ENCODE measurements around the gene MYCN.
A peak's percentile ranks its signal among the peaks of the same experiment; 100 is the strongest.

Gene MYCN

DNA sequence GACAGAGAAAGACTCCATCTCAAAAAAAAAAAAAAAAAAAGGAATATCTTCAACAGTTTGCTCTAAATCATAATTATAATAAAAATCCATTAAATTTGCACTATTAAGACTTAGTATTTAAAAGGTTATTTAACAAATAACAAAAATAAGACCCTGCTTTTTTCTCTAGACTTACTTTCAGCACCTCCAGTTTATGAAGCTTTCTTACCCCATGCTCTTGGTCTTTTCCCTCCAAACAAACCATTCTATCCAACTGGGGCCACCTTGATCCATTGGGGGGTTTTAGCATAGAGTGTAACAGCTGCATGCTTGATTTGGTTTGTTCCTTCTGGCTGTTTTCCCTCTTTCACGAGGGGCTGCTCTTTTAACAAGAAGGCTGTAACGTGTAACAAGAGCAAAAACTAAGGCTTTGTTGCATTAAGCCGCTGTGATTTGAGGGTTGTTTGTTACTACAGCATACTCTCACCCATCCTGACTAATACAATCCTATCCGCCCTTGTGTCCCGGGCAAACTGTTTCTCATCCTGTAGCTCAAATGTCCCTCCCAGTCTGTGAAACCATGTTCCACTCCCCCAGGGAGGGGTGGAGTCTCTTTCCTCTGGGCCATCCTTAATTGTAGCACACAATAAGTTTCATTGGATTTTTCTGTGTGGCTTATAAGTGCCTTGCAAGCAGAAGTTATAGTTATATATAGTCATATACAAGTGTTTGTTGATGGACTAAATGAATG, 9.6 kb upstream of the MYCN start:
- no peak for FAIRE-seq

DNA sequence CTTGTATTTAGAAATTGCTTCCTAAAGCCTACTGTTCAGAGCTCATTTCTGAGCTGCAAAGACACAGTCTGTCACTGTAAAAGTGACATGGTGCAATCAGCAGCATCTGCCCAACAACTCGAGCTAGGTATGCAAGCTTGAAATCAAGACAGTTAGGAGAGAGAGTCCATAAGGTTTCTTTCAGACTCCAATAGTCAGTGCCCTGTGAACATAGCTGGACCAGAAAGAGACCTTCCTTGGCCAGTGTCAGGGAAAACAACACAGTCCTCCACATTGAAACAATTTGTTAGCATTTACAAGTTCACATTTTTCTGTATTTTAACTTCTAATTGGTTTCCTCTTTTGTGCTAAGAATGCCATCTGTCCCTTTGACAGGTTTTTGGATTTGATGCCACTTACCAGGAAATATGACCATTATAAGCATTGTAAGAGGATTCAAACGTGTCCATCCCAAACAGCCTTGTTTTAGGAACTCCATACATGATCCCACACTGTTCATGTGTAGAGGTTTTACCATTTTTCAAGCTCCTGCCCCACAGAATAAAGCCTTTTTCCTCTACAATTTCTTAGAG, 8.9 kb upstream of the MYCN start:
- FAIRE-seq (no peak), DNase-seq (ENCODE audit: low spot score) (no peak)

More for the DNA sequence above, 9.6 kb upstream of the MYCN start:
- no peak for DNase-seq (ENCODE audit: low spot score)

DNA sequence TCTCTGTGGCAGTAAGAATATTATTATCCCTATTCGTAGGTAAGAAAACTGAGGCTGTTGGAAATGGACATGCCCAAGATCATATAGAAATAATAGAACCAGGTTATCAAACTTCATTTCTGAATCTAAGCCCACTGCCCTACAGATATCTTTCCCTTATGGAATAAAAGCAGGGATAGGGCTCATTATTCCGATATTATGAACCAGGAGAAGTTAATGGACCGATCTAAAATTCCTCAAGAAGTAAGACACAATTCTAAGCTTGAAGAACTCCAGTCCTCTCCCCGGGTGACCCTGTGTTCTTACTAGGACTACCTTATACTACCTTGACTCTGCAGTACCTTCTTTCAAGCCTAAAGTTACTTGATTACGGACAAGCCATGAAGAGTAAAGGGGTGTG, 8.4 kb upstream of the MYCN start:
- DNase-seq (ENCODE audit: low spot score): no peak
- no peak for FAIRE-seq

DNA sequence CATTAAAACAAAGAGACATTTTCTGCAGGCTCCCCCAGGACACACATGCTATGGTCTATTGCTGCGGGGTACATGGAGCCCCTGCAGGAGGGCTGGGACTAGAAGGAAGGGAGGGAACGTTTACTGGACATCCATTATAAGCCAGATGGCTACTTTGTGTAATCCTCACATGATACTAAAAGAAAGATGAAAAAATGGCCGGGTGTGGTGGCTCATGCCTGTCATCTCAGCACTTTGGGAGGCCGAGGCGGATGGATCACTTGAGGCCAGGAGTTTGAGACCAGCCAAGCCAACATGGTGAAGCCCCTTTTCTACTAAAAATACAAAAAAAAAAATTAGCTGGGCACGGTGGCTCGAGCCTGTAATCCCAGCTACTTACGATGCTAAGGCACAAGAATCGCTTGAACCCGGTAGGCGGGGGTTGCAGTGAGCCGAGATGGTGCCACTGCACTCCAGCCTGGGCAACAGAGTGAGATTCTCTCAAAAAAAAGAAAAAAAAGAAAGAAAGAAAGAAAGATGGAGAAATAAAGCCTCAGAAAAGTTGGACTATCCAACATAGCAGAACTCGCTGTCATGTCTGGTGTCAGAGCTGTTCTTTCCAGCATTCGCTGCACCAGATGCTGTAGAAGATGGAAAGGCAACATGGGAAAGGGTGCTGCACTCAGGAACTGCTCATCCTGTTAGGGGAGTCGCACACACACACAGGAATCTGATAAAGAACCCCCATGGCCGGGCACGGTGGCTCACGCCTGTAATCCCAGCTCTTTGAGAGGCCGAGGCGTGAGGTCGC, 7.8 kb upstream of the MYCN start:
- FAIRE-seq (no peak), DNase-seq (ENCODE audit: low spot score) (no peak)

DNA sequence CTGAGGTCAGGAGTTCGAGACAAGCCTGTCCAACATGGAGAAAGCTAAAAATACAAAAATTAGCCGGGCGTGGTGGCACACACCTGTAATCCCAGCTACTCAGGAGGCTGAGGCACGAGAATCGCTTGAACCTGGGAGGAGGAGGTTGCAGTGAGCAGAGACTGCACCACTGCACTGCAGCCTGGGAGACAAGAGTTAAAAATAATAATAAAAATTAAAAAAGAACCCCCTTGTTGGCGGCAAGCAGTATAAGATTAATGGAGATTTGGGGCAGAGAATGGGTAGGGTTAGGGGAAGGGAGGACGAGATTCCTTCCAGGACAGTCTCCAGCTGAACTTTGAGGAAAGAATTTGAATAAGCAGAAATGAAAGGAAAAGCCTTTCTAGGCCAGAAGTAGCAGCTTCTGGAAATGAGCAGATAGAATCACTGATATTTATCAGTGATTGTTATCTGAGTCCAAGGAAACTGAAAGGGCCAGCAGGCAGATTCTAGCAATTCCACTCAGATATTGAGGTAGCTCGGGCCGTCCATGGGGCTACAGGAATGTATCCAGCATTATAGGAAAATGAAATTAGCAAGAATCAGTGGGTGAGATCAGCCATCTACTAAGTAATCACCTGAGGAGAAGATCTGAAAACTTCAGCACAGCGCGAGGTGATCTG, 7.0 kb upstream of the MYCN start:
- DNase-seq (ENCODE audit: low spot score): no peak
- FAIRE-seq: no peak

DNA sequence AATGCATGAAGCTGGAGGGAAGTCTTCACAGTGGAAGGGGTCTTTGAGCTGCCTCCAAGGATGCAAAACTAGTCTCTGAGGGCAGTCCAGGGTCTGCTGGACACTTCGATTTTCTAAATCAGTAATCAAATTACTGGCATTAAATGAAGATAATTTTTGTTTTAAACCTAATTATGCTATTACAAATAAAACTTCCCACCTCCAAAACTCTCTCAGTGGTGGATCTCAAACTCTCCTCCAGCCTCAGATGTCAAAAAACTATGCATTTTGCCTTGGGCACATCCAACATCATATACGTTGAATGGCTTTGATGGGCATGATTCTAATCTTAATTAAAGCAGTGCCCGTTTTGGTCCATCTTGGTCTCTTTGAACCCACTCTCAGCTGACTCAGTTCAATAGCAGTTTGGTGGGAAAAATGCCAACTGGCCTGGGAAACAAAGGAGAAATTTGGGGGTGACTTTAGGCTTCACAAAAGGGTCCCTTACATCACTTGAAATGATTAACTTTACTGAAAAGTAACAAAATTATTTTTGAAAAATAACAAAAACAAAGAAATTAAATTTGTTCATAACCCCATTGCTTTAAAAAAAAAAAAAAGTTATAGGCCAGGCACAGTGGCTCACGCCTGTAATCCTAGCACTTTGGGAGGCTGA, 5.9 kb upstream of the MYCN start:
- DNase-seq (ENCODE audit: low spot score): no peak
- FAIRE-seq: no peak

DNA sequence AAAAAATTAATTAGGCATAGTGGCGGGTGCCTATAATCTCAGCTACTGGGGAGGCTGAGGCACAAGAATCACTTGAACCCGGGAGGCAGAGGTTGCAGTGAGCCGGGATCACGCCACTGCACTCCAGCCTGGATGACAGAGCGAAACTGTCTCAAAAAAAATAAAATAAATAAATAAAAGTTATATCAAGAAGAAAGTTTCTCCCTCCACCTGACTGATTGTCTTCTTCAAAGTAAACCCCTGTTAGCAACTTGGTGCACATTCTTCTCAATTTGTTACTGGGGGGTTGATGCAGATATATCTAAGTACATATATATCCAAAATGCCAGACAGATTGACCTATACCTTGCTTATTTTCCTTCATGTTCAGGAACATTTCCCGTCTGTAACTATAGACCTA, 5.2 kb upstream of the MYCN start:
- FAIRE-seq: no peak

DNA sequence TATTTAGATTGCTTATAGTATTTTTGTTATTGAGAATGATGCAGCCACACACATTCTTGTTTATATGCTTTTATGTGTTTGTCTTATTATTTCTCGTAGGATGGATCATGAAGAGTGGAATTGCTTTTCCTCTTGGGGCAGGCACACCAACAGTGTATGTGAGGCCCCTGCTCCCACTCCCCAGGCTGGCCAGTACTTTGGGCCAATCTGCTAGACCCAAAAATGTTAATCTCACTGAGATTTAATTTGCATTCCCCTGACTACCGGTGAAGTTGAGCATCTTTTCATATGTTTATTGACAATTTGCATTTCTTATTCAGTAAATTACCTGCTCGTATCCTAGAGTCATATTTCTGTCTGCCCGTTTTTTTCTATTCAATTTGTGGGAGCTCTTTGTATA, 4.7 kb upstream of the MYCN start:
- FAIRE-seq (no peak), DNase-seq (ENCODE audit: low spot score) (no peak)

More for the DNA sequence above, 5.2 kb upstream of the MYCN start:
- no peak for DNase-seq (ENCODE audit: low spot score)

DNA sequence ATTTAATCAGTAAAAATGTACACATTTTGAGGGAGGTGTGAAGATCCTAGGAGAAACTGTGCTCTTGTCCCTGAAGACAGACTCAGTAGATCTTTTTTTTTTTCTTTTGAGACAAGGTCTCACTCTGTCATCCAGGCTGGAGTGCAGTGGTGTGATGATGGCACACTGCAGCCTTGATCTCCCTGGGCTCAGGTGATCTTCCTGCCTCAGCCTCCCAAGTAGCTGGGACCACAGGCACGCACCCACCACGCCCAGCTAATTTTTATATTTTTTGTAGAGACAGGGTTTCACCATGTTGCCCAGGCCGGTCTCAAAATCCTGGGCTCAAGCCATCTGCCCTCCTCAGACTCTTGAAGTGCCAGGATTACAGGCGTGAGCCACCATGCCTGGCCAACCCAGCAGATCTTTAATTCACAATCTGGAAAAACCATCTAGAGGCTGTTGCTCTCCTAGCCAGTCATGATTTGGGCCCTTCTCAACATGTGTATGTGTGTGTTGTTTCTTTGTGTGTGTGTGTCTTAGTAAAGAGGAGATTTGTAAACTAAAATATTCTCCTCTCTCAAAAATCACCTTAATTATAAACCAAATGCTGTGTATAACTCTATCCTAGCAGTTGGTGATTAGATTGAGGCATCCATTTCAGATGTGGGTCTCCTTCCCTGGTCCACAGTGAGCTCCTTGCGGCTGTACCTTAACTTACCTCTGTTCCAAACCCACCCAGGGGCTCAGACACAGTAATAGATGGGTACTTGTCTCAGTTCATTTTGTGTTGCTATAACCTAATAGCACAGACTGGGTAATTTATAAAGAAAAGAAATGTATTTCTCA, 3.9 kb upstream of the MYCN start:
- no peak for FAIRE-seq
- DNase-seq (ENCODE audit: low spot score): no peak

DNA sequence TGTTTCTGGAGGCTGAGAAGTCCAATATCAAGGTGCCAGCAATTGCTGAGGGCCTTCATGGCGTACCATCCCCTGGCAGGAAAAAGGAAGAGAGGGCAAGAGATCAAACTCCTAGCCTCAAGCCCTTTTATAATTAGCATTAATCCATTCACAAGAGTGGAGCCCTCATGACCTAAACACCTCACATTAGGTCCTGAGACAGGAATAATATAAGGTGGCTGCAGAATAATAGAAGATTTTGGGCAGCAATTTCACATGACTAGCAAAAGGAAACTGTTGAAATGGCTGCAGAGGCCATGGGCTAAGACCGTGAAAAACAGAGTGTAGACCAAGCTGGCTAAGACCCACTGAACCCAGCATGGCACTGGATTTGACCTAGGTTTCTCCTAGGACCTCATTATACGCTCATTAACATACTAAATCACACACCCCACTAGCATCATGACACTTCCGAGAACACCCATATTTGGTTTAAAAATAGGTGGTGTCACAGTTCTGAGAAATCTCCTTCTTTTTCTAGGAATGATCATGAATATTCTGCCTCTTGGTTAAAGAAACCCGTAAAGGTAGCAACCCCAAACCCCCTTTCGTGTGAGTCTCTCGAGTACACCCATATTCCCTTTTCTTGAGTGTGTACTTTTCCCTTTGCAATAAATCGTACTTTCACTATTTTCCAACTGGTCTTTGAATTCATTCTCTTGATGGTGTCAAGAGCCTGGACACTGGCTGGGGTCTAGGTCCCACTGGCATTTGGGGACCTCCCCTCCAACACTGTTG, 3.1 kb upstream of the MYCN start:
- DNase-seq (ENCODE audit: low spot score) (no peak), FAIRE-seq (no peak)

DNA sequence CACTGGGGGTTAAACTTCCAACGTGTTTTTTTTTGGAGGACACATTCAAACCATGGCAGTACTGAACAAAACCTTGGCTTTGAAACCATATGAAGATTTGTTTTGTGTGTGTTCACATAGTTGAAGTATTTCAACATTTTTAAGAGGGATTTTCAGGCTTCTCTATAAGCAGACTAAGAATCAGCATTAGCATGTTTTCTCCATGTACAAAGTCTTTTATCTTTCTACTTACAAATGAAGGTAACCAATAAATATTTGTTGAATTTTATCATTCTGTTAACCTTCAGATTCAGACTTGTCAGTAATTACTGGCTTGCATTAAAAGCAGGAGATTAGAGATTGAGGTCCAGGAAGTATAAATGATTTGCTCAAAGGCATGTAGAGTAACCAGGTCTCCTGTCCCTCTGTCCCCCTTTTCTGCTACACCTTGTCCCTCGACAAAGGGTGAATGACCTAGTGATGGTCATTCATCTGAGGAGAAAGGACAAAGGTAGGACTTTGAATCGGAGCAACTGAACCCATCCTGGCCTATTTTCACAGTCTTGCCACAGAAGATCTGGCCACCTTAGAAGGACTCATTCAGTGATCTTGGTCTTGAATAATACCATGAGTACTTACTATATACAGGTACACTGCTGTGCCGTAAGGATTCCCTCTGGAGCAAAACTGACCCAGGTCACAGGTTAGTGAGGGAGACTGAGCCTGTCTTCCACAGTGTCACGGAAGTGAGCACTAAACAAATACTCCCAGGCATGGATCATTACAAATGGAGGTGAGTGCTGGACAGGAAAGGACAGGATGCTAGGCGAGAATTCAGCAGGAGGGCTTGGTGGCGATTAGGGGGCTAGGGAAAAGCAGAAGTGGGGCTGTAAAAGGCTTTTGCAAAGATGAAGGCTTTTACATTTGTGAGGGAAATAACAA, 2.2 kb upstream of the MYCN start:
- DNase-seq (ENCODE audit: low spot score) (no peak), FAIRE-seq (peak; percentile 35)

DNA sequence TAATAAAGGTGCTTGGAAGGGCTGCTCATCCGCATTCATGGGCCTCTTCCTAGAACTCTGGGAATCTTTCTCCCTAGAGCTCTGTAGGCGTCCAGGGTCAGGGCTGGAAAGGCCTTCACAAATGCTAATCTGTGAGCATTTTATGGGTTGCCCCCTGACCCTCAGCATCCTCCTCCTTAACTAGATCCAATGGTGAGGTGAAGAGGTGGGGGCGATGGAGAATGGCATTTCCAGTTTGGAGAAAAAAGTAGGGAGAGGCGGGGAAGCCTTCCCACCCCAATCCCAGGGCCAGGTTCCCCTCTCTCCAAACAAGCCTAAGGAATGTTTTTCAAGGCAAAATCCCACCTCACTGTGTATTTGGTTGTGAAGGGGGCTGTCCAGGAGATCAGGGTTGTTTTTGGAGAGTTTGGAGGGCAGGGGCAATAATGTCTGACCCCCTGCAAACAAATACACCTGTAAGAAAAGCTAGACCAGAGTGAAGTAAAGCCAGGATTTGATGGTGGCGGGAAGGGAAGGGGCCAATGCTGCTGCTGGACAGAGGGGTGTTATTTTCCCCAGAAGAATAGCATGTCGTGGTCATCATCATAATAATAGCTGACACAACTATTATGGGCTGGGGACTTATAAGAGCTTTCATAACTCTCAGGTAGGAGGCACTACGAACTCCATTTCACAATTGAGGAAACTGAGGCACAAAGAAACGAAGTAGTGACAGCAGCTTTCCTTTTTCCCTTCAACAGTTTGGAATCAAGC, 1.4 kb upstream of the MYCN start:
- DNase-seq (ENCODE audit: low spot score) (no peak), FAIRE-seq (no peak)

DNA sequence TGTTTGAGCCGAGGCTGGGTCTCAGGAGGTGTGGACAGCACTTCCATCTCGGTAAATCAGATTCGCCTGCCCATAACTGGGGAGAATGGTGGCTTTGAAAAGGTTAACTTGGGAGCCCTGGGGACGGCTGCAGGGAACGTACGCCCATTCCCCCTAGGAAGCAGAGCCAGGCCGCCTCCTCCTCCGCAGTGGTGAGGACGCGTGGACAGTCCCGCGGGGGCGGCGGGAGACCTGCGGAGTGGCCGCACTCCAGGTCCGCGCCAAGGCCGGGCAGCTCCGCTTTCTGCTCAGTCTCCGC, 845 bp upstream of the MYCN start:
- DNase-seq (ENCODE audit: low spot score) (peak; percentile 85), FAIRE-seq (no peak)

DNA sequence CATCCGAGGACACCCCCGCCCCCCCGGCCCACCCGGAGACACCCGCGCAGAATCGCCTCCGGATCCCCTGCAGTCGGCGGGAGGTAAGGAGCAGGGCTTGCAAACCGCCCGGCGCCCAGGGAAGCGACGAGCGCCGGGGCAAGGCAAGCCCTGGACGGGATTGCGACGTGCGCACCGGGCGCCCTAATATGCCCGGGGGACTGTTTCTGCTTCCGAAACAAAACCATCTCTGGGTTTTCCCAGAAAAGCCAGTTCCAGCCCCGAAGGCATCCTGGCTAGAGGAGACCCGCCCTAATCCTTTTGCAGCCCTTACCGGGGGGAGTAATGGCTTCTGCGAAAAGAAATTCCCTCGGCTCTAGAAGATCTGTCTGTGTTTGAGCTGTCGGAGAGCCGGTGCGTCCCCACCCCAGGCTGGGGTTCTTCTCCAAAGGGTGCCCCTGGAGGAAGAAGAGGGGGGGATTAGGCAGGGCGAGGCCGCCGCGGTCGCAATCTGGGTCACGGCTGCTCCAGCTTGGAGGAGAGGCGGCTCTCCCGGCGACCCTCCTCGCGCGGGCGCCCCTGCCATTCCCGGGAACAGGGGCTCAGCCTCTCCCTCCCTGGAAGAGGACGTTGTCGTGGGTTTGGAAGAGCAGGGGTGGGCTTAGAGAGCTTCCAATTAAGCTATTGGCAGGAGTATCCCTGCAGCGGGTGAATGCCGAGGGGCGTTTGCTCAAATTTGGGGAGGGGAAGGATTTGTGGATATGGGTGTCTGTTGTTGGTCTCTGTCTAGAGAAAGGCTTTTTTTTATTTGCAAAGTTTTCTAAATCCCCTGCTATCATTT, 521 bp downstream of the MYCN start:
- peak; percentile 68 for DNase-seq (ENCODE audit: low spot score)
- FAIRE-seq: no peak

DNA sequence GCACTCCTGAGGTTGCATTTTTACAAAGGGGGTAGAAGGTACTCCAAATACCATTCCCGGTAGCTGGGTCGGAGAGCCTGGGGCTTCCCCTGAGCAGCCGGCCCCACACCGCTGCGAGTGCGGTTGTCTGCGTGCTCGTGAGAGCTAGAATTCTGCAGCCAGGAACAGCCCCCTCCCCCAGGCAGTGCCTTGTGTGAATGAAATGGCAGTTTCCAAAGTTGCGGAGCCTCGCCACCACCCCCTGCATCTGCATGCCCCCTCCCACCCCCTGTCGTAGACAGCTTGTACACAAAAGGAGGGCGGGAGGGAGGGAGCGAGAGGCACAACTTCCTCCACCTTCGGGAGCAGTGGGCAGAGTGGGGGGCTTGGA, 1.1 kb downstream of the MYCN start:
- no peak for DNase-seq (ENCODE audit: low spot score)
- FAIRE-seq: no peak

DNA sequence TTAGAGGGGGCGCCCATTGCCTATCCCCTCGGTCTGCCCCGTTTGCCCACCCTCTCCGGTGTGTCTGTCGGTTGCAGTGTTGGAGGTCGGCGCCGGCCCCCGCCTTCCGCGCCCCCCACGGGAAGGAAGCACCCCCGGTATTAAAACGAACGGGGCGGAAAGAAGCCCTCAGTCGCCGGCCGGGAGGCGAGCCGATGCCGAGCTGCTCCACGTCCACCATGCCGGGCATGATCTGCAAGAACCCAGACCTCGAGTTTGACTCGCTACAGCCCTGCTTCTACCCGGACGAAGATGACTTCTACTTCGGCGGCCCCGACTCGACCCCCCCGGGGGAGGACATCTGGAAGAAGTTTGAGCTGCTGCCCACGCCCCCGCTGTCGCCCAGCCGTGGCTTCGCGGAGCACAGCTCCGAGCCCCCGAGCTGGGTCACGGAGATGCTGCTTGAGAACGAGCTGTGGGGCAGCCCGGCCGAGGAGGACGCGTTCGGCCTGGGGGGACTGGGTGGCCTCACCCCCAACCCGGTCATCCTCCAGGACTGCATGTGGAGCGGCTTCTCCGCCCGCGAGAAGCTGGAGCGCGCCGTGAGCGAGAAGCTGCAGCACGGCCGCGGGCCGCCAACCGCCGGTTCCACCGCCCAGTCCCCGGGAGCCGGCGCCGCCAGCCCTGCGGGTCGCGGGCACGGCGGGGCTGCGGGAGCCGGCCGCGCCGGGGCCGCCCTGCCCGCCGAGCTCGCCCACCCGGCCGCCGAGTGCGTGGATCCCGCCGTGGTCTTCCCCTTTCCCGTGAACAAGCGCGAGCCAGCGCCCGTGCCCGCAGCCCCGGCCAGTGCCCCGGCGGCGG, 1.7 kb downstream of the MYCN start:
- DNase-seq (ENCODE audit: low spot score): no peak

More for the DNA sequence above, 1.7 kb downstream of the MYCN start:
- no peak for FAIRE-seq

All from urothelium cell line (cell line).